NCI-H774 (cell line): ENCODE measurements around the gene KANSL1.
"Not testable (repeated sequence)": the region's sequence is repeated elsewhere in the genome, so short reads cannot be mapped to it uniquely, and the experiment has no call there.

Experiments used
- DNase-seq: peaks from one replicate; lab custom pipeline; 2025; lab: John Stamatoyannopoulos, UW

The KANSL1 gene

GRCh38 chr17:46109603-46110189, 83.5 kb downstream of the KANSL1 start:
- DNase-seq, result no peak

GRCh38 chr17:46108550-46109110, 84.6 kb downstream of the KANSL1 start:
- no peak for DNase-seq

GRCh38 chr17:46108120-46108519, 85.1 kb downstream of the KANSL1 start:
- no peak for DNase-seq

DNA sequence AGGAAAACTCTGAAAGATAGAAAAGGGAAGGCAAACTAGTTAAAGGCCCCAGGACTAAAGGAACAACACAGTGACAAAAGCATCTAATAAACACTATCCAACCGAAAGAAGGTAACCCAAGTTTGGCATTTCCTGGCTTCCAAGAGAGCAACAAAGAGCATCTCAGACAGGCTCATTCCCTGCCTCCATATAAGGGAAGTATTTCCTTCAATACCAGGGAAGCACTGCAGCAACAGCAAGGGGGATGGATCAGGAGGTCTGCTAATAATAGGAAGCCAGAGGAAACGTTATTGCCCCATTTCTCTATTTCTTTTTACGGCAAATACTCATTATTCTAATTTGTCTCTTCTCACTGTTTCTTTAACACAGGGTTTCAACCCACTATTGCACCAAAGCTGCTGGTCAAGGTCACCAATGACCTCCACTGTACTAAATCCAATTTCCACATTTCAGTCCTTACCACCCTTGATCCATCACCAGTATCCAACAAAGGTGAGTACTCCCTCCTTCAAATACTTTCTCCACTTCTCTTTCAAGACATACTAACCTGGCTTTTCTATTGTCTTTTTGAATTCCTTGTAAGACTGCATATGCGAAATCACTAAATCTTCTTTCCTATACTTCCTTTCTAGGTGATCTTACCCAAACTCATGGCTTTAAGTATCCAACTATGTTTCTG, 86.1 kb downstream of the KANSL1 start:
- DNase-seq, result no peak

- DNase-seq, result not testable (repeated sequence)
Measured at GRCh38 chr17:46102806-46103205, 90.4 kb downstream of the KANSL1 start.

DNA sequence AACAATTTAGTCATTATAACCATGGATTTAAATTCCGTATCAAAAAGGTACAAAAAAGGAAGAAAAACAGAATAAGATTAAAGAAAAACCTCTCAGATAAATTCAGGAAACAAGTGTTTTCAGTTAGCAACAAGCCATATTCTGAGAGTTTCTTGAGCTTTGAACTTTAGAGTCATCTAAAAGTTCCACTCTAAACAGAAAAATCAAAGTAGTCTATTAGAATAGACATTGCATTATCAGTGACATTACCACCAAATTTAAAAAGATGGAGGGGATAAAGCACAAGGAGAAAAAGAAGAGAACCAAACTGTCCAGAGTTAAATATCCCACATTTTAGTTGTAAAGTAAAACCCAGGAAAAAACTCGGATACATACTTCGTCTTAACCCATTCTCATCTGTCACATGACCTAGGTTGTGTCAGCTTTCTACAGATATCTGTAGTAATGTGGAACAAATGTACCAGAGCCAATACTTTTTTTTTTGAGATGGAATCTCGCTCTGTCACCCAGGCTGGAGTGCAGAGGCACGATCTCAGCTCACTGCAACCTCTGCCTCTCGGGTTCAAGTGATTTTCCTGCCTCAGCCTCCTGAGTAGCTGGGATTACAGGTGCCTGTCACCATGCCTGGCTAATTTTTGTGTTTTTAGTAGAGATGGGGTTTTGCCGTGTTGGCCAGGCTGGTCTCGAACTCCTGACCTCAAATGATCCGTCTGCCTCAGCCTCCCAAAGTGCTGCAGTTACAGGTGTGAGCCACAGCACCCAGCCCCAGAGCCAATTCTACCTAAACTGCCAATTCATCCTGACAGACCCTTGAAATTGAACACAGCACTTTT, 91.2 kb downstream of the KANSL1 start:
- not testable (repeated sequence) for DNase-seq

DNA sequence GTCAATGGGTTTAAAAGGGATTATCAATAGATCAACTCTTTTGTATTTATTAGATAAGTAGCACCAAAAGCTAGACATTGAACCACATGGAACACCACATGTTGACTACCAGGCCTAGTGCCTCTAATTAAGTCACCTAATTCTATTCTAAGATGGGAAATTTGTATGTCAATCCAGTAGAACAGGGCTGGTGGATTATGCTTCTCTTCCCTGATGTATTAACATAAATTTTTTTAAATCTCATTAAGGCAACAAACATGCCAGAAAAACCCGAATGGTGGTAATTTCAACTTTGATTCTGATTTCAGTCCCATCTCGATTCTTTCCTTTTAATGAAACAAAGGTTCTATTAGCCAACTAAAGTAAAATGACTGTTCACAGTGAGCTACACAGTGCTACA, 92.6 kb downstream of the KANSL1 start:
- DNase-seq, result no peak

- peak; percentile 28 for DNase-seq
Measured at GRCh38 chr17:46099865-46100264, 93.4 kb downstream of the KANSL1 start.

- no peak for DNase-seq
Measured at GRCh38 chr17:46097497-46097896, 95.7 kb downstream of the KANSL1 start.

DNA sequence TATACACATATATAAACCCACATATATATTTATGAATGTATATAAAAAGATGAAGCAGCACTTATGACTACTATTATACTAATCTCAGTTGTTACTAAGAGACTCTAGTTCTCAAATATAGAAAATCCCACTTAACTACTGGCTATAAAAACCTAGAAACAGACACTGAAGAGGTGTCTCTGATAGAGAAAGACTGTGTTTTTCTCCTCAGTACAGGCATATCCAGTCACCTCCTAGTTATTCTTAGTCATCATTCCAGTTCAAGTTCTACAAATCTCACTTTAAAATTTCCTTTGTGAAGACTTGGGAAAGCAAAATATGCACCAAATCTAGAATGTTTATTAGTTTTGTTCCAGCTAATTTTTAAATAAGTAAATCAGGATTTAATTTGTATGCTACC, 100.2 kb downstream of the KANSL1 start:
- DNase-seq, result no peak

DNA sequence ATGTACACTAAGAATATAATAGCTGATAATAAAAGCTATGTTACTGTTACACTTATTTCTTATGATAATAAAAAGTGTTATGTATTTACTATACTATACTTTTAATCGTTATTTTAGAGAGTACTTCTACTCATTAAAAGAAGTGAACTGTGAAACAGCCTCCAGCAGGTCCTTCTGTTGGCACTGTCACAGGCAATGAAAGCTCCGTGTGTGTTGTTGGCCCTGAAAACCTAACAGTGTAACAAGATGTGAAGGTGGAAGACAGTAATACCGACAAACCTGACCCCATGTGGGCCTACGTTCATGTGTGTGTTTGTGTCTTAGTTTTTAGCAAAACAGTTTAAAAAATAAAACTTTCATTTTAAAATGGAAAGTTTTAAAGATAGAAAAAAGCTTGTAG, 102.4 kb downstream of the KANSL1 start:
- no peak for DNase-seq

DNA sequence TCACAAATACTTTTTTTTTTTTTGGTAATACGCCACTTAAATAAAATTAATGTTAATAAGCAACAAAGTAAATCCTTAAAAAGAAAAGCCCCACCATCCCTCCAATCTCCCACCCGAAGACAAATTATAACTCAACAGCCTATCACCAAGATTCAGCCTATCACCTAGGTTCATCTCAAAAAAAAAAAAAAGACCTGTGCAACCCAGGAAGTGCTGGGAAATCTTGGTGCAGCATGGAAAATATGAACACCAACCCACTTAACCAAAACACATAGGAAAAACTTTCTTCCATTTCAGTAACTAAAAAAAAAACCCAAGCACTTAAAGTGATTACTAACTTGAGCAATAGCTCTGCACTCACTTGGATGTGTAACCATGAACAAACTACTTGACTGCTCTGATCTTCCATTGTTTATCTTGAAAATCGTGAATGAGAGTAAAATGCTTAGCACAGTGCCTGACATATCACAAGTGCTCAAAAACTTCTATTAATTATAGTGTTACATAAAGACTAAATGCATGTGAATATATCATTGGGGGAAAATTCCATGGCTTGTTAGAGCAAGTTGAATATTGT, 103.8 kb downstream of the KANSL1 start:
- DNase-seq, result no peak

- no peak for DNase-seq
Measured at GRCh38 chr17:46088595-46088994, 104.6 kb downstream of the KANSL1 start.

GRCh38 chr17:46087871-46088270, 105.4 kb downstream of the KANSL1 start:
- DNase-seq, result not testable (repeated sequence)

- DNase-seq, result no peak
Measured at GRCh38 chr17:46086821-46087220, 106.4 kb downstream of the KANSL1 start.

DNA sequence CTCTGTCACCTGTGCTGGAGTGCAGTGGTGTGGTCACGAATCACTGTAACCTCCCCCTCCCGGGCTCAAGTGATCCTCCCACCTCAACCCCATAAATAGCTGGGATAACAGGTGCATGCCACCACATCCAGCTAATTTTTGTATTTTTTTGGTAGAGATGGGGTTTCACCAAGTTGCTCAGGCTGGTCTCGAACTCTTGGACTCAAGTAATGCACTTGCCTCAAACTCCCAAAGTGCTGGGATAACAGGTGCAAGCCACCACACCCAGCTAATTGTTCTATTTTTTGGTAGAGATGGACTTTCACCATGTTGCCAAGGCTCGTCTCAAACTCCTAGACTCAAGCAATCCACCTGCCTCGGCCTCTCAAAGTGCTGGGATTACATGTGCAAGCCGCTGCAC, 107.7 kb downstream of the KANSL1 start:
- DNase-seq, result no peak

DNA sequence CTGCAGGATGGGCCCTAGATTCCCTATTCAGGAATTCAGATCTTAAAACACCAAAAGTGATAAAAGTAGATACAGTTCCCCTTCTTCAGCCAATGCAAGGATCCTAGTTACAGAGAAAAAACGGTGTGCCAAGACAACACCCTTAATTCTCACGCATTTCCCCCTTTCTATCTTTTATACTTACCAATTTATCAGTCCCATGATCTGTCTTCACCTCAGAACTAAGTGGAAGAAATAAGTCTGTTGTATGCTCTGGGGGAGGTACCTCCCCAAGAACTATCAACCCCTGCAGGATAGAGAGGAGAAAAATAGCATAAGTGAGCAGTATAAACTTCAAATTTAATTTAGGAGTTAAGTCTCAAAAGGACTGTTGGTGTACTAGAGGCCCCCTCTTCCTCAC, 111.0 kb downstream of the KANSL1 start:
- no peak for DNase-seq

DNA sequence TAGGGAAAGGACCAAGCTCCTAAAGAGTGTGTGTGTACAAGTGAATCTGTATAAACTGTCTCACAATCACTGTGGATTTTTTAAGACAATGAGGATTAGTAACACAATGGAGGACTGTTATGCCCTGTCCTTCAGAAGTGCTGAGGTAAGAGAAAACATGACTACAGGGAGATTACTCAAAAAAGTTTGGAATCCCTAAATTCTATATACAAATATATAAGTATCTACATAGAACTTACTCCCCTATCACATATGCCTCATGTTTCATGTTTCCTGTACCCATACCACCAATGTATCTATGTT, 112.3 kb downstream of the KANSL1 start:
- no peak for DNase-seq

GRCh38 chr17:46080118-46081017, 112.9 kb downstream of the KANSL1 start:
- no peak for DNase-seq

DNA sequence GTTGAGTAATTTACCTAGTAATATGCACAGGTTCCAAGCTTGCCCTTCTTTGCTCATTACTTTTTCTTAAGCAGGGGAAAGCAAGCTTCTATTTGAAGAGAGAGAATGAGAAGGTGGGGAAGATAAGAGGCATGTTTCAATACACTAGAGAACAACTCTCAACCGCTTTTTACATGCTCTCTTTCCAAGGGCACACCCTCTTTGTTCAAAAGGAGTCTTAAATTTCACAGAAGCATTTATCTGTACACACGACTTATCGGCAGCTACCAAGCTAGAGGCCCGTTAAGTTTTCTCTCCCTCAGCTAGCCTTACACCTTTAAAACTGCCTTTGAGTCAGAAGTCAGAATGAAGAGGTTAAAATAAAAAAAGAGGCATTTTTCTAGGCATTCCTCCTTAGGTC, 114.6 kb downstream of the KANSL1 start:
- no peak for DNase-seq

GRCh38 chr17:46074540-46074939, 118.7 kb downstream of the KANSL1 start:
- DNase-seq, result no peak

DNA sequence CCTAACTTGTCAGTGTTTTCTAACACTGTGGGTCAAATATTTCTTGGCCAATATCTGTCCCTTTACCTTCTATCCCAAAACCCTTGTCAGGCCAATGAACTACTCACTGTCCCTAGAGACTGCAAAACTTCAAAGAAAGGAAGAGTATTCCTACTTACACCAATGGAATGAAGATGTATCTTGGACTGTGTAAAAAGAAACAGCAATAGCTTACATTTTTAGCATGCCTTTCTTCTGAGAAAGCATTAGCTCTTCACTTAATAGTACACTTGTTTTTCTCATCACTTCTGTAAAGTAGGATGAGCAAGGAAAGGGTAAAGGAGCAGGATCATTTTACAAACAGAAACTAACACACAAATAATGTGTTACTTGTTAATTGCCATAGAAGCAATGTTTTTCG, 120.2 kb downstream of the KANSL1 start:
- no peak for DNase-seq
